ENCODE data around the gene TPBGL. TPM values are rescaled to one million over a fixed set of nuclear protein-coding genes. Genes with fewer than 3 reads are reported as not detected.
"Not testable (repeated sequence)": the region's sequence is repeated elsewhere in the genome, so short reads cannot be mapped to it uniquely, and the experiment has no call there.

The TPBGL gene
- polyA plus RNA-seq, 1 experiment = not detected

- no peak for DNase-seq (ENCODE audit: low read depth)
- ChIA-PET CTCF (interaction anchor here (1.1 to 21.8 kb wide), 3 partner anchors 7 to 112 kb away, joined by 3 to 389 read pairs (median 26); no protein-coding TSS in a partner anchor), POLR2A (no interaction called here)
- no peak for TF ChIP-seq CTCF (IDR thresholded peaks at IDR 0.05; ENCODE audit: insufficient read depth, low read depth, low read length)
- H3K27me3 ChIP-seq (ENCODE audit: control insufficient read depth, insufficient read depth, low read length) = 0 out of 2 replicates have a peak, but pooled peaks cover 2% of the 10 kb centered on the region
- peaks cover 3% of the 10 kb centered on the region; the same call in 1 of the 2 replicates for H3K36me3 ChIP-seq (ENCODE audit: control insufficient read depth, insufficient read depth, low read length)
- no peak overlapping the region for H3K4me3 ChIP-seq (ENCODE audit: low read depth, low read length)
Observed at GRCh38 chr11:75273411-75274391, 33.1 kb downstream of the TPBGL start.

GRCh38 chr11:75274716-75275115 lies 34.1 kb downstream of the TPBGL start:
- POLR2A ChIA-PET; H3K27me3 ChIP-seq (ENCODE audit: control insufficient read depth, insufficient read depth, low read length); DNase-seq (ENCODE audit: low read depth); H3K36me3 ChIP-seq (ENCODE audit: control insufficient read depth, insufficient read depth, low read length); H3K4me3 ChIP-seq (ENCODE audit: low read depth, low read length): not testable (repeated sequence)
- CTCF ChIA-PET = interaction anchor here (1.2 to 21.8 kb wide), 2 partner anchors 11 to 111 kb away, joined by 3 to 389 read pairs; no protein-coding TSS in a partner anchor

GRCh38 chr11:75275581-75275980 lies 35.0 kb downstream of the TPBGL start:
- TF ChIP-seq CTCF (IDR thresholded peaks at IDR 0.05; ENCODE audit: insufficient read depth, low read depth, low read length) = no peak
- CTCF ChIA-PET = interaction anchor here (1.2 to 21.8 kb wide), 3 partner anchors 12 to 110 kb away, joined by 3 to 389 read pairs (median 8); no protein-coding TSS in a partner anchor
- Histone ChIP-seq H3K27me3 (ENCODE audit: control insufficient read depth, insufficient read depth, low read length) (no peaks in the 10 kb centered on the region), H3K36me3 (ENCODE audit: control insufficient read depth, insufficient read depth, low read length) (peaks cover 3% of the 10 kb centered on the region; the same call in 1 of the 2 replicates), H3K4me3 (ENCODE audit: low read depth, low read length) (no peak overlapping the region)
- DNase-seq (ENCODE audit: low read depth) = no peak
- POLR2A ChIA-PET = no interaction called here

- no peak overlapping the region for H3K4me3 ChIP-seq (ENCODE audit: low read depth, low read length)
- ChIA-PET POLR2A (no interaction called here), CTCF (interaction anchor here (0.7 to 21.8 kb wide), 5 partner anchors 28 to 128 kb away, joined by 3 to 389 read pairs (median 4); no protein-coding TSS in a partner anchor)
- no peak for TF ChIP-seq CTCF (IDR thresholded peaks at IDR 0.05; ENCODE audit: insufficient read depth, low read depth, low read length)
- peaks cover 3% of the 10 kb centered on the region; the same call in 1 of the 2 replicates for H3K36me3 ChIP-seq (ENCODE audit: control insufficient read depth, insufficient read depth, low read length)
- H3K27me3 ChIP-seq (ENCODE audit: control insufficient read depth, insufficient read depth, low read length) = no peaks in the 10 kb centered on the region
- no peak for DNase-seq (ENCODE audit: low read depth)
Observed at GRCh38 chr11:75276186-75276585, 35.6 kb downstream of the TPBGL start.

GRCh38 chr11:75276686-75277085 lies 36.1 kb downstream of the TPBGL start:
- no peak for TF ChIP-seq CTCF (IDR thresholded peaks at IDR 0.05; ENCODE audit: insufficient read depth, low read depth, low read length)
- peaks cover 5% of the 10 kb centered on the region for H3K36me3 ChIP-seq (ENCODE audit: control insufficient read depth, insufficient read depth, low read length)
- DNase-seq (ENCODE audit: low read depth) = no peak
- POLR2A ChIA-PET = no interaction called here
- CTCF ChIA-PET = interaction anchor here (0.7 to 21.8 kb wide), 5 partner anchors 29 to 128 kb away, joined by 3 to 389 read pairs (median 4); no protein-coding TSS in a partner anchor
- no peak overlapping the region for H3K4me3 ChIP-seq (ENCODE audit: low read depth, low read length)
- H3K27me3 ChIP-seq (ENCODE audit: control insufficient read depth, insufficient read depth, low read length) = no peaks in the 10 kb centered on the region
